H9 (cell line): Measurements from ENCODE around the gene NCKAP5. TPM values are rescaled to one million over a fixed set of nuclear protein-coding genes. Genes with fewer than 3 reads are reported as not detected.

Source experiments
- DNase-seq: peaks from one replicate; pipeline ENCODE4 v3.0.0-alpha.2; 2017
- H2AFZ ChIP-seq: one replicate; pipeline ENCODE4 v1.6.1; 2013; ENCODE audit warnings: mild to moderate bottlenecking, low read length, control low read depth, moderate library complexity
- H2AK5ac ChIP-seq: 2 replicates; pipeline ENCODE4 v1.6.1; 2013; ENCODE audit warnings: low read length, control low read depth, mixed read lengths; ENCODE audit not compliant: insufficient read length
- H2BK120ac ChIP-seq: one replicate; pipeline ENCODE4 v1.6.1; 2013; ENCODE audit warnings: low read depth, mild to moderate bottlenecking, low read length, control low read depth, inconsistent platforms; ENCODE audit not compliant: poor library complexity, severe bottlenecking
- H2BK12ac ChIP-seq: 2 replicates; pipeline ENCODE4 v1.6.1; 2013; ENCODE audit warnings: low read length, control low read depth, mixed read lengths, low read depth; ENCODE audit not compliant: insufficient read length
- H2BK15ac ChIP-seq: 2 replicates; pipeline ENCODE4 v1.6.1; 2013; ENCODE audit warnings: low read depth, low read length, control low read depth
- H2BK20ac ChIP-seq: one replicate; pipeline ENCODE4 v1.6.1; 2013; ENCODE audit warnings: low read depth, mild to moderate bottlenecking, low read length, control low read depth, inconsistent platforms; ENCODE audit not compliant: poor library complexity, severe bottlenecking
- H2BK5ac ChIP-seq: 2 replicates; pipeline ENCODE4 v1.6.1; 2013; ENCODE audit warnings: low read length, control low read depth, mixed read lengths; ENCODE audit not compliant: insufficient read length
- H3K14ac ChIP-seq: 2 replicates; pipeline ENCODE4 v1.6.1; 2013; ENCODE audit warnings: low read length, control low read depth; ENCODE audit not compliant: insufficient read depth
- H3K18ac ChIP-seq: 2 replicates; pipeline ENCODE4 v1.6.1; 2013; ENCODE audit warnings: low read depth, mild to moderate bottlenecking, mixed read lengths, low read length, control low read depth; ENCODE audit not compliant: insufficient read length
- H3K23ac ChIP-seq: 2 replicates; pipeline ENCODE4 v1.6.1; 2013; ENCODE audit warnings: low read length, control low read depth, mixed read lengths, low read depth; ENCODE audit not compliant: insufficient read length
- H3K23me2 ChIP-seq: 2 replicates; pipeline ENCODE4 v1.6.1; 2013; ENCODE audit warnings: low read depth, mild to moderate bottlenecking, mixed read lengths, low read length, control low read depth; ENCODE audit not compliant: insufficient read length, poor library complexity, severe bottlenecking
- H3K27ac ChIP-seq: 2 replicates; pipeline ENCODE4 v1.5.1; 2013; ENCODE audit warnings: low read length, control low read depth, mixed read lengths, low read depth; ENCODE audit not compliant: insufficient read length
- H3K27me3 ChIP-seq: 2 replicates; pipeline ENCODE4 v1.6.1; 2013; ENCODE audit warnings: low read length, control low read depth, inconsistent platforms; ENCODE audit not compliant: insufficient read depth
- H3K4ac ChIP-seq: 2 replicates; pipeline ENCODE4 v1.6.1; 2013; ENCODE audit warnings: low read depth, mild to moderate bottlenecking, control low read depth, inconsistent platforms, low read length, moderate library complexity
- H3K4me1 ChIP-seq: 2 replicates; pipeline ENCODE4 v1.6.1; 2013; ENCODE audit warnings: low read length, control low read depth, inconsistent platforms; ENCODE audit not compliant: insufficient read depth
- H3K4me2 ChIP-seq: 2 replicates; pipeline ENCODE4 v1.6.1; 2013; ENCODE audit warnings: low read length, control low read depth, mixed read lengths; ENCODE audit not compliant: insufficient read length, insufficient read depth
- H3K56ac ChIP-seq: 2 replicates; pipeline ENCODE4 v1.6.1; 2013; ENCODE audit warnings: low read depth, mild to moderate bottlenecking, mixed read lengths, low read length, control low read depth; ENCODE audit not compliant: insufficient read length
- H3K79me1 ChIP-seq: 2 replicates; pipeline ENCODE4 v1.6.1; 2013; ENCODE audit warnings: low read depth, mild to moderate bottlenecking, moderate library complexity, low read length, control low read depth, inconsistent platforms; ENCODE audit not compliant: insufficient read depth, poor library complexity, severe bottlenecking
- H3K79me2 ChIP-seq: 2 replicates; pipeline ENCODE4 v1.6.1; 2013; ENCODE audit warnings: low read length, control low read depth, inconsistent platforms; ENCODE audit not compliant: insufficient read depth
- H3K9ac ChIP-seq: 2 replicates; pipeline ENCODE4 v1.6.1; 2013; ENCODE audit warnings: low read length, control low read depth, mixed read lengths; ENCODE audit not compliant: insufficient read length; ENCODE audit errors: extremely low read depth
- H3K9me3 ChIP-seq: one replicate; pipeline ENCODE4 v1.6.1; 2013; ENCODE audit warnings: low read depth, low read length, inconsistent platforms; ENCODE audit not compliant: control insufficient read depth
- H3T11ph ChIP-seq: one replicate; pipeline ENCODE4 v1.6.1; 2013; ENCODE audit warnings: mild to moderate bottlenecking, low read length, control low read depth, inconsistent platforms
- H4K20me1 ChIP-seq: one replicate; pipeline ENCODE4 v1.6.1; 2013; ENCODE audit not compliant: control insufficient read depth, insufficient read length, insufficient read depth
- H4K5ac ChIP-seq: 2 replicates; pipeline ENCODE4 v1.6.1; 2013; ENCODE audit warnings: low read depth, mild to moderate bottlenecking, mixed read lengths, low read length, control low read depth; ENCODE audit not compliant: insufficient read length
- H4K8ac ChIP-seq: replicated peaks from 2 replicates; pipeline ENCODE4 v1.6.1; 2013; ENCODE audit warnings: low read length, control low read depth, mixed read lengths, low read depth; ENCODE audit not compliant: insufficient read length
- H4K91ac ChIP-seq: 2 replicates; pipeline ENCODE4 v1.6.1; 2013; ENCODE audit warnings: low read depth, mild to moderate bottlenecking, moderate library complexity, mixed read lengths, low read length, control low read depth; ENCODE audit not compliant: insufficient read length
- H3K27ac Mint-ChIP-seq, 3 experiments: 2 replicates in 2 of 3; 3 replicates in 1 of 3; pipeline ENCODE4 v1.8.0; 2020 to 2021; ENCODE audit warnings: mixed read lengths in 3 of 3, mild to moderate bottlenecking in 1 of 3, moderate library complexity in 1 of 3
- H3K27me3 Mint-ChIP-seq: 2 replicates; pipeline ENCODE4 v1.8.0; 2021; ENCODE audit warnings: low read depth, mild to moderate bottlenecking, moderate library complexity, mixed read lengths
- H3K36me3 Mint-ChIP-seq, 3 experiments: 2 replicates in 2 of 3; 3 replicates in 1 of 3; pipeline ENCODE4 v1.8.0; 2020 to 2021; ENCODE audit warnings: low read depth in 3 of 3, mixed read lengths in 3 of 3; ENCODE audit not compliant: insufficient read depth in 1 of 3
- H3K4me1 Mint-ChIP-seq, 2 experiments: 2 replicates each; pipeline ENCODE4 v1.8.0; 2020; ENCODE audit warnings: mixed read lengths in 2 of 2
- H3K4me3 Mint-ChIP-seq, 2 experiments: 2 replicates in 1 of 2; 3 replicates in 1 of 2; pipeline ENCODE4 v1.8.0; 2020 to 2021; ENCODE audit warnings: mild to moderate bottlenecking in 2 of 2, mixed read lengths in 2 of 2, moderate library complexity in 1 of 2
- H3K9me3 Mint-ChIP-seq, 2 experiments: 2 replicates in 1 of 2; 3 replicates in 1 of 2; pipeline ENCODE4 v1.8.0; 2020; ENCODE audit warnings: mild to moderate bottlenecking in 2 of 2, mixed read lengths in 2 of 2, moderate library complexity in 1 of 2
- WGBS: extraction: QIAGEN DNeasy Blood & Tissue Kit; methylation state at CpG from one replicate; pipeline ENCODE4 v1.1.7; 2013; ENCODE audit warnings: missing lambda C conversion rate, low lambda C conversion rate, mixed read lengths; ENCODE audit not compliant: insufficient read length; ENCODE audit errors: extremely low coverage; 5-methylcytosine and 5-hydroxymethylcytosine counted together
- total RNA-seq: library from RNA; stranded (reverse); gene quantifications from 2 replicates; pipeline ENCODE4 v1.2.1, GENCODE V29; 2021
- TF ChIP-seq, protein P1 (sequence below): fragments of 200-600 bp; sonication (generic); conservative IDR thresholded peaks from 3 replicates; pipeline ENCODE4 v1.8.0; 2021; ENCODE audit warnings: antibody characterized with exemption, mild to moderate bottlenecking

The NCKAP5 gene
- total RNA-seq, 1 experiment from 2014 or later, result 0.26 TPM

DNA sequence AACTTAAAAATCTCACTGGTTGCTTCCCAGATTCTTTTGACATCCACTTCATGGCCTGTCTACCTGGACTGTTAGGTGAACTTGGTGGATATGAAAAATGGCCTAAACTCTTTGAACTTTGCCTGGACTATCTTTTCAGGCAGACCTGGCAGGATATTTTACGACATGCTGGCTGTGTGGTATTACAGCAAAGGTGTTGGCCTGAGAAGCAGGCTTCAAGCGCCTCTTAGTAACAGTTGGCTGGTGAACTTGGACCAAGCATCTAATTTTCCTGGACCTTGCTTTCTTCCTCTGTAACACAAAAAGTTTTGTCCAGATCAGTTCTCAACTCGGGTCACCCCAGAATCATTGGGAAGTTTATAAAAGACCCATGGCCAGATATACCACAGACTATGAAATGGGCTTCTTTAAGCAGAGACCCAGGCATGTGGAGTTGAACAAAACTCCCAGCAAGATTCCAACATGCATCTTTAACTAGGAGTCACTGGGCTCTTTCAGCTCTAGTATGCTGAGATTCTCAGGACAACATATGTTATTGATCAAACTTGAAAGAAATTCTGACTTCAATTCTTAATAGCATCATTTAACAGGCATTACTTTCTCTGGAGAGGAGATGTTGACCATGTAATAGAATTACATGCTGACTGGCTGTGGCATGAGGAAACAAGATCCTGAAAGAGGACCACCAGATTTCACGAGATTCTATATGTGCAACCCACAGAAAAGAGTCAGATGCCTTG, 902.7 kb downstream of the NCKAP5 start:
- no peak overlapping the region for H3K23ac ChIP-seq
- no peak overlapping the region for H3K4ac ChIP-seq
- no peak overlapping the region for H3K56ac ChIP-seq
- H3K18ac ChIP-seq, result no peak overlapping the region
- H3K79me2 ChIP-seq, result no peaks in the 10 kb centered on the region
- no peak overlapping the region for H2BK15ac ChIP-seq
- no CpG with 5 or more reads among the region's 4 CpGs for WGBS
- peaks cover 4 to 6% of the 10 kb centered on the region in 2 experiments for H3K4me1 Mint-ChIP-seq
- H4K91ac ChIP-seq, result no peak overlapping the region
- H3K23me2 ChIP-seq, result peaks cover 23% of the 10 kb centered on the region
- H3K4me3 Mint-ChIP-seq, result no peak overlapping the region
- TF ChIP-seq, protein P1, sequence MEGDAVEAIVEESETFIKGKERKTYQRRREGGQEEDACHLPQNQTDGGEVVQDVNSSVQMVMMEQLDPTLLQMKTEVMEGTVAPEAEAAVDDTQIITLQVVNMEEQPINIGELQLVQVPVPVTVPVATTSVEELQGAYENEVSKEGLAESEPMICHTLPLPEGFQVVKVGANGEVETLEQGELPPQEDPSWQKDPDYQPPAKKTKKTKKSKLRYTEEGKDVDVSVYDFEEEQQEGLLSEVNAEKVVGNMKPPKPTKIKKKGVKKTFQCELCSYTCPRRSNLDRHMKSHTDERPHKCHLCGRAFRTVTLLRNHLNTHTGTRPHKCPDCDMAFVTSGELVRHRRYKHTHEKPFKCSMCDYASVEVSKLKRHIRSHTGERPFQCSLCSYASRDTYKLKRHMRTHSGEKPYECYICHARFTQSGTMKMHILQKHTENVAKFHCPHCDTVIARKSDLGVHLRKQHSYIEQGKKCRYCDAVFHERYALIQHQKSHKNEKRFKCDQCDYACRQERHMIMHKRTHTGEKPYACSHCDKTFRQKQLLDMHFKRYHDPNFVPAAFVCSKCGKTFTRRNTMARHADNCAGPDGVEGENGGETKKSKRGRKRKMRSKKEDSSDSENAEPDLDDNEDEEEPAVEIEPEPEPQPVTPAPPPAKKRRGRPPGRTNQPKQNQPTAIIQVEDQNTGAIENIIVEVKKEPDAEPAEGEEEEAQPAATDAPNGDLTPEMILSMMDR, result no peak
- H2AK5ac ChIP-seq, result no peak overlapping the region
- H3K9me3 Mint-ChIP-seq, result no peaks in the 10 kb centered on the region; a peak in 2 of 5 replicates
- peaks cover 21% of the 10 kb centered on the region; the same call in 1 of the 2 replicates for H3K27me3 ChIP-seq
- no peak overlapping the region for H2BK12ac ChIP-seq
- H4K5ac ChIP-seq, result no peak overlapping the region
- no peak overlapping the region for H3K9ac ChIP-seq
- H2BK20ac ChIP-seq, result no peak overlapping the region
- H4K20me1 ChIP-seq, result no peaks in the 10 kb centered on the region
- no peaks in the 10 kb centered on the region for H3K36me3 Mint-ChIP-seq
- no peak overlapping the region for H3K27ac Mint-ChIP-seq
- no peak for DNase-seq
- H3K79me1 ChIP-seq, result no peaks in the 10 kb centered on the region
- no peak overlapping the region for H3K27ac ChIP-seq
- H3K9me3 ChIP-seq, result no peaks in the 10 kb centered on the region
- H2BK120ac ChIP-seq, result no peak overlapping the region
- no peak overlapping the region for H4K8ac ChIP-seq
- no peak overlapping the region for H3K14ac ChIP-seq
- H3K4me1 ChIP-seq, result no peaks in the 10 kb centered on the region
- no peak overlapping the region for H2BK5ac ChIP-seq
- H3T11ph ChIP-seq, result no peak overlapping the region
- no peak overlapping the region for H3K4me2 ChIP-seq
- H2AFZ ChIP-seq, result no peak overlapping the region
- H3K27me3 Mint-ChIP-seq, result peaks cover 49% of the 10 kb centered on the region
